Endothelial cell of umbilical vein (primary cell): Measurements from ENCODE around the gene MNT.

Experiments used
- EZH2 ChIP-seq: IDR thresholded peaks from 2 replicates; pipeline ENCODE4 v1.6.1; 2012; ENCODE audit warnings: borderline replicate concordance, low read depth, mild to moderate bottlenecking, moderate library complexity, low read length, inconsistent platforms; ENCODE audit not compliant: severe bottlenecking
- FOS ChIP-seq: IDR thresholded peaks from 2 replicates; pipeline ENCODE4 v1.6.1; 2011; ENCODE audit warnings: mild to moderate bottlenecking, low read length, moderate library complexity, borderline replicate concordance; ENCODE audit not compliant: insufficient read depth
- GATA2 ChIP-seq: IDR thresholded peaks from 2 replicates; pipeline ENCODE4 v1.7.0; 2011; ENCODE audit warnings: low read depth, mild to moderate bottlenecking, moderate library complexity, mixed read lengths, low read length; ENCODE audit not compliant: insufficient read length, insufficient read depth
- MYC ChIP-seq: IDR thresholded peaks from one replicate; pipeline ENCODE4 v1.6.1; 2011; ENCODE audit warnings: mild to moderate bottlenecking, low read depth, low read length
- POLR2A ChIP-seq: IDR thresholded peaks from 2 replicates; pipeline ENCODE4 v1.6.1; 2012; ENCODE audit warnings: low read depth, mild to moderate bottlenecking, control low read depth, low read length
- POLR2AphosphoS5 ChIP-seq: IDR thresholded peaks from 2 replicates; pipeline ENCODE4 v1.6.1; 2012; ENCODE audit warnings: low read depth, mild to moderate bottlenecking, control low read depth, low read length, moderate library complexity; ENCODE audit not compliant: insufficient read depth
- TF ChIP-seq, protein P1 (sequence below), 2 donors: IDR thresholded peaks; 1 replicate in 1 of 2; 2 replicates in 1 of 2; pipeline ENCODE4 v1.5.1; 2011; ENCODE audit warnings: low read length in 2 of 2, mild to moderate bottlenecking in 2 of 2, moderate library complexity in 2 of 2, control low read depth in 1 of 2, inconsistent platforms in 1 of 2, low read depth in 1 of 2; ENCODE audit not compliant: insufficient read depth in 1 of 2; ENCODE audit errors: extremely low read depth in 1 of 2
- TF ChIP-seq, protein P2 (sequence below): IDR thresholded peaks from 2 replicates; pipeline ENCODE4 v1.6.1; 2011; ENCODE audit not compliant: insufficient read depth, insufficient read length

DNA sequence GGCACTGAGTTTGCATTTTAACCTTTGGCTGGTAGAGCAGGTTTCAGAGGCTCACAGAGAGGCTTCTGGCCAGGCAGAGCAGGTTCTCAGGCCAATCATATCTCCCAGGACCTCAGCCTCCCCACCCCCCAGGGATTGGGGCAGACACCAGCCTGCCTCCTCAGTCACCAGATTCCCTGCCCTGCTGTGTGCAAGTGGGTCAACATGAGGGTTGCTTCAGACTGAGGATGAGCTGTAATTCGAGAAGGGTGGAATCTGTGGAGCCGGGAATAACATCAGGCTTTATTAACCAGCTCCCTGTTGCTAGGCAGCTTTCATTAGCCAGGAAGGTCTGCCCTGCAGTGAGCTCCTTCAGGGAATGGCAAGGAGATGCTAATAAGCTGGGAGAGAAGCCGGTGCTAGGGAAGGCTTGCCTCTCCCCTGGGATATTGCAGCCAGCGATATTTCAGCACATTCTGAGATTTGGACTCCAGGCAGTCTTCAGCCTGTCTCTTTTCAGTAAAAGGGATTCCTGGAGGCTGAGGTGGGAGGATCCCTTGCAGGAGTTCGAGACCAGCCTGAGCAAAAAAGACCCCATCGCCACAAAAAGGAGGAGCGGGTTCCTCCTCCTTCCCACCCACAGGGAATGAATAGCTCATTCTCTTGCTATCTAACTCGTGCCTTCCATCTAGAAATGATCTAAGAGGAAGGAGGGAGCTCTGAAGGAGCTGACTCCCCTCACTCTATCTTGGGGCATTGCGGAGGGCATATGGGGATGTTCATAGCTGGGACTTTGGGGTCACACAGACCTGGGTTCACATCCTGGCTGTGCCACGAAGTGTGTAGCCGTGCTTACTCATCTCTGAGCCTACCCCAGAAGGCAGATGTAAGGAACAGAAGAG lies 52.8 kb downstream of the MNT start:
- TF ChIP-seq POLR2A (no peak), GATA2 (no peak), POLR2AphosphoS5 (no peak), MYC (no peak), EZH2 (no peak), FOS (no peak)
- TF ChIP-seq, protein P1, sequence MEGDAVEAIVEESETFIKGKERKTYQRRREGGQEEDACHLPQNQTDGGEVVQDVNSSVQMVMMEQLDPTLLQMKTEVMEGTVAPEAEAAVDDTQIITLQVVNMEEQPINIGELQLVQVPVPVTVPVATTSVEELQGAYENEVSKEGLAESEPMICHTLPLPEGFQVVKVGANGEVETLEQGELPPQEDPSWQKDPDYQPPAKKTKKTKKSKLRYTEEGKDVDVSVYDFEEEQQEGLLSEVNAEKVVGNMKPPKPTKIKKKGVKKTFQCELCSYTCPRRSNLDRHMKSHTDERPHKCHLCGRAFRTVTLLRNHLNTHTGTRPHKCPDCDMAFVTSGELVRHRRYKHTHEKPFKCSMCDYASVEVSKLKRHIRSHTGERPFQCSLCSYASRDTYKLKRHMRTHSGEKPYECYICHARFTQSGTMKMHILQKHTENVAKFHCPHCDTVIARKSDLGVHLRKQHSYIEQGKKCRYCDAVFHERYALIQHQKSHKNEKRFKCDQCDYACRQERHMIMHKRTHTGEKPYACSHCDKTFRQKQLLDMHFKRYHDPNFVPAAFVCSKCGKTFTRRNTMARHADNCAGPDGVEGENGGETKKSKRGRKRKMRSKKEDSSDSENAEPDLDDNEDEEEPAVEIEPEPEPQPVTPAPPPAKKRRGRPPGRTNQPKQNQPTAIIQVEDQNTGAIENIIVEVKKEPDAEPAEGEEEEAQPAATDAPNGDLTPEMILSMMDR (IDR thresholded peaks at IDR 0.05; ENCODE audit: extremely low read depth in 1 of 2, insufficient read depth in 1 of 2, low read depth in 1 of 2, low read length in 2 of 2): no peak
- TF ChIP-seq, protein P2, sequence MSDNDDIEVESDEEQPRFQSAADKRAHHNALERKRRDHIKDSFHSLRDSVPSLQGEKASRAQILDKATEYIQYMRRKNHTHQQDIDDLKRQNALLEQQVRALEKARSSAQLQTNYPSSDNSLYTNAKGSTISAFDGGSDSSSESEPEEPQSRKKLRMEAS: no peak
